ENCODE results near the gene COL17A1.
A peak's percentile ranks its signal among the peaks of the same experiment; 100 is the strongest.

Gene COL17A1

GRCh38 chr10:104104926-104105325 lies 19.2 kb upstream of the COL17A1 start:
- no peak overlapping the region for H3K27ac Mint-ChIP-seq

DNA sequence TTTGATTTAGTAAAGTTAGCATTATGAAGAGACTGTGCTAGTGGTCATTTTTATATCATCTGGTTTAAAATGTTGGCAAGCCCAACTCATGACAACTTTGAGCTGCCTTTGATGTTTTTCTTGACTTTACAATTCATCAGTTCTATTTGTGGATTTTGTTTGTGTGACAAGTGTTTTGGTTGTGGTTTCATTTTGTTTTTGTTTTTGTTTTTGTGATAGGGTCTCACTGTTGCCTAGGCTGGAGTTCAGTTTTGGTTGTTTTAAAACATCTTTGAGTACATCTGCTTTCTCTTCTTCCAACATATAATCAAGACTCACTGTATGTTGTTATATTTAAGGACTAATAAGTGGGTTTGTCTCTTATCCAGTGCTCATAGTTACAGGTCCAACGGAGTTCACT lies 18.7 kb upstream of the COL17A1 start:
- no peaks in the 10 kb centered on the region for H3K27me3 Mint-ChIP-seq
- ATAC-seq, result no peak

More at GRCh38 chr10:104104926-104105325, 19.2 kb upstream of the COL17A1 start:
- Mint-ChIP-seq H3K4me3 (no peak overlapping the region), H3K9me3 (no peaks in the 10 kb centered on the region), H3K27me3 (no peaks in the 10 kb centered on the region), H3K36me3 (ENCODE audit: low read depth) (no peaks in the 10 kb centered on the region), H3K4me1 (peaks cover 9% of the 10 kb centered on the region)
- no peak for DNase-seq
- ATAC-seq, result peak; percentile 84

DNA sequence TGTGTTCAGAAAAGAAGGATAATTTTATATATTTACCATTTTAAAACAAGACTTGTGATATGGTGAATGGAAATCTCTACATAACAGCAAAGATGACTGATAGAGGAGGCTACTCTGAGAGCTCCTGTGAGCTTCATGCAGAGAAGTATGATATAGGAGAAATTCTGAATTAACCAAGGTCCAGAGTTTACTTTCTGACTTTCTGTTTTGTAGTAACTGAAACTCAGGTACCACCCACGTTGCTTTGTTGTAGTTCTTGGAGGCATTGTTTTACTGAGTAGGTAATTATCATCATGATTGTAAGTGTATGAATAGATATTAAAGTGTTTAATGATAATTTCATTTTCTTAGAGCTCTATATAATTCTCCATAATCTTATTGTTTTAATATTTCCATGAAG lies 18.3 kb upstream of the COL17A1 start:
- H3K4me1 Mint-ChIP-seq, result peaks cover 7% of the 10 kb centered on the region
- no peaks in the 10 kb centered on the region for H3K36me3 Mint-ChIP-seq (ENCODE audit: low read depth)
- H3K9me3 Mint-ChIP-seq, result no peaks in the 10 kb centered on the region
- no peaks in the 10 kb centered on the region for H3K27me3 Mint-ChIP-seq
- no peak overlapping the region for H3K4me3 Mint-ChIP-seq
- no peak overlapping the region for H3K27ac Mint-ChIP-seq
- DNase-seq (no peak), ATAC-seq (no peak)

More for the DNA sequence above, 18.7 kb upstream of the COL17A1 start:
- Mint-ChIP-seq H3K4me1 (peaks cover 4% of the 10 kb centered on the region), H3K9me3 (no peaks in the 10 kb centered on the region), H3K36me3 (ENCODE audit: low read depth) (no peaks in the 10 kb centered on the region), H3K4me3 (no peak overlapping the region), H3K27ac (no peak overlapping the region)
- no peak for DNase-seq

DNA sequence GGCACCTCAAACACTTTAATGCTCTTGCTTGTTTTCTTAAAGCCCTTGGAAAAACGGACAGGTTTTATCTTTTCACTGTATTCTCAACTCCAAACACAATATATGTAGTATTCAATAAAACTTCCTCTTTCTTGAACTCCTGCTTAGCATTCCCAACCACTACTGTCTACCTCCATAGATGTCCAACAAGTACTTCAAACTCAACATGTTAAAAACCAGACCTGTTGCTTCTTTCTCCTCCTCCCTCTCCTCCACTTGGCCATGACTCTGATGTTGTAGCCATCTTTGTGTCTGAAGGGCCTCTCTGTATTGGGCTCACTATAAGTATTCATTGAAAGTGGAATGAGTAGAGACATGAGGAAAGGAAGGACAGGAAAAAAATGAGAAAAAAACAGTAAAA lies 16.2 kb upstream of the COL17A1 start:
- DNase-seq, result no peak
- H3K36me3 Mint-ChIP-seq (ENCODE audit: low read depth), result no peaks in the 10 kb centered on the region
- peaks cover 7% of the 10 kb centered on the region for H3K4me1 Mint-ChIP-seq
- no peaks in the 10 kb centered on the region for H3K27me3 Mint-ChIP-seq
- H3K9me3 Mint-ChIP-seq, result peaks cover 5% of the 10 kb centered on the region
- no peak for ATAC-seq
- H3K4me3 Mint-ChIP-seq, result no peak overlapping the region
- H3K27ac Mint-ChIP-seq, result no peak overlapping the region

DNA sequence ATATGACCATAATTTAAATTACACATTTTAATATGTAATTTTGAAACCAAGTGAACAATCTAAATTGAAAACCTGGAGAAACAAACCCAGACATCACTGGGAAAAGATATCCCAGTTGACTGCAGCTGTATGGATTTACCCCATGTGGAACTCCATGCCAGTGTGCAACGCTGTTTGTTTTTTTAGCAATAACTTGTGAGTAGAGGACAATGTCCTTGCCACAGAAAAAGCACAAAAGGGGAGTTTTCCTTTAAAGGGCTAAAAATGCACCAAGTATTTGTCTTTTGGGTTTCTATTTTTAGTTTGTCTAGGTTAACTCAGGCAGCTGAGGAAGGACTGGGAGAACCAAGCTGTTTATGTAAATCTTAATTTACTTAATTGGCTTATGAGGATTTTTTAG lies 15.1 kb upstream of the COL17A1 start:
- DNase-seq (no peak), ATAC-seq (no peak)
- Mint-ChIP-seq H3K36me3 (ENCODE audit: low read depth) (peaks cover 2% of the 10 kb centered on the region), H3K4me1 (peaks cover 7% of the 10 kb centered on the region), H3K9me3 (peaks cover 12% of the 10 kb centered on the region), H3K27me3 (peaks cover 4% of the 10 kb centered on the region), H3K4me3 (no peak overlapping the region), H3K27ac (no peak overlapping the region)

- no peak for DNase-seq
- no peak overlapping the region for H3K4me3 Mint-ChIP-seq
- H3K27me3 Mint-ChIP-seq, result peaks cover 4% of the 10 kb centered on the region
- H3K36me3 Mint-ChIP-seq (ENCODE audit: low read depth), result peaks cover 2% of the 10 kb centered on the region
- peaks cover 8% of the 10 kb centered on the region for H3K4me1 Mint-ChIP-seq
- peaks cover 12% of the 10 kb centered on the region for H3K9me3 Mint-ChIP-seq
- ATAC-seq, result no peak
- no peak overlapping the region for H3K27ac Mint-ChIP-seq
These were observed 14.3 kb upstream of the COL17A1 start for GRCh38 chr10:104099941-104100340.

DNA sequence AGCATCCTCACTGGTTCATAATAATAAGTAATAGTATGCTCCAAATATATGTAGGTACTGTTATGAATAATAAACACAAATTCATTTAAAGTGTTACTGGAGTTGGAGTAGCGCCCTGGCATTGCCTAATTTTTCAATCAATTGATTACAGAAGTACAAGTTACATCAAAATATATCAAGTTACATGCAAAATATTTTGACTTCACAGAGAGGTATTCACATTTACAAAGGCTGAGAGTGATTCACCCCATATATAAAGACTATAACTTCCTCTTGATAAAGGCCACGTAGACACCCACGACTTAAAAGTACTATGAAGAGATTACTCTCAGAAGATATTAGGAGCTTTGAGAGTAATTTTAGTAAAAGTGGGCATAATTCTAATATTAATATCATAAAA lies 13.6 kb upstream of the COL17A1 start:
- H3K36me3 Mint-ChIP-seq (ENCODE audit: low read depth), result peaks cover 2% of the 10 kb centered on the region
- peaks cover 4% of the 10 kb centered on the region for H3K27me3 Mint-ChIP-seq
- H3K4me3 Mint-ChIP-seq, result no peak overlapping the region
- DNase-seq (no peak), ATAC-seq (no peak)
- H3K27ac Mint-ChIP-seq, result no peak overlapping the region
- H3K4me1 Mint-ChIP-seq, result peaks cover 9% of the 10 kb centered on the region
- peaks cover 16% of the 10 kb centered on the region for H3K9me3 Mint-ChIP-seq

GRCh38 chr10:104098358-104098925 lies 12.8 kb upstream of the COL17A1 start:
- Mint-ChIP-seq H3K4me3 (no peak overlapping the region), H3K27me3 (peaks cover 4% of the 10 kb centered on the region), H3K9me3 (peaks cover 16% of the 10 kb centered on the region), H3K27ac (no peak overlapping the region), H3K4me1 (peaks cover 17% of the 10 kb centered on the region), H3K36me3 (ENCODE audit: low read depth) (peaks cover 4% of the 10 kb centered on the region)
- DNase-seq, result no peak
- no peak for ATAC-seq

- no peak for ATAC-seq
- Mint-ChIP-seq H3K4me1 (peaks cover 21% of the 10 kb centered on the region), H3K27ac (no peak overlapping the region), H3K9me3 (peaks cover 21% of the 10 kb centered on the region), H3K36me3 (ENCODE audit: low read depth) (peaks cover 4% of the 10 kb centered on the region), H3K27me3 (peaks cover 4% of the 10 kb centered on the region), H3K4me3 (no peak overlapping the region)
- DNase-seq, result no peak
These were observed 11.0 kb upstream of the COL17A1 start for GRCh38 chr10:104096692-104097091.

DNA sequence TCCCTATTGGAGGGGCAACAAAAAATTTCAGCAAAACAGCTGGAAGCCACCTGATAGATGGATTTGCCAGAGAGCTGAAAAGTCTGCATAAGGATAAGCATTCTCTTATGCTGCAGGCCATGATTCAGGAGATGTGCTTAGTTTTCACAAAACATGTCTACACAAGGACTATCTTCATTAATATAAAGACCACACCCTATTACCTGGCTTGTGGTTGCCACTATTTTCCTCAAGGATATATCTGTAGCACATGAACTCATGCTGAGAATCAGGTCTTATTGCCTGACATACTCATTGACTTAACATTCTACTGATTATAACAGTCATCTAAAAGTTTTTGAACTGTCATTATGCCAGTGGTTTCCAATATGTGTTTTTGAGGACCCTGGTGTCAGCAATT lies 7.1 kb upstream of the COL17A1 start:
- H3K36me3 Mint-ChIP-seq (ENCODE audit: low read depth), result peaks cover 4% of the 10 kb centered on the region
- ATAC-seq (no peak), DNase-seq (no peak)
- H3K4me3 Mint-ChIP-seq, result no peak overlapping the region
- H3K9me3 Mint-ChIP-seq, result peaks cover 21% of the 10 kb centered on the region
- peaks cover 4% of the 10 kb centered on the region for H3K27me3 Mint-ChIP-seq
- H3K4me1 Mint-ChIP-seq, result peaks cover 20% of the 10 kb centered on the region
- H3K27ac Mint-ChIP-seq, result no peak overlapping the region

GRCh38 chr10:104090611-104091010 lies 4.9 kb upstream of the COL17A1 start:
- H3K27ac Mint-ChIP-seq, result no peak overlapping the region
- DNase-seq, result no peak
- ATAC-seq, result no peak
- peaks cover 2% of the 10 kb centered on the region for H3K36me3 Mint-ChIP-seq (ENCODE audit: low read depth)
- H3K9me3 Mint-ChIP-seq, result peaks cover 8% of the 10 kb centered on the region
- no peaks in the 10 kb centered on the region for H3K27me3 Mint-ChIP-seq
- peaks cover 20% of the 10 kb centered on the region for H3K4me1 Mint-ChIP-seq
- no peak overlapping the region for H3K4me3 Mint-ChIP-seq

DNA sequence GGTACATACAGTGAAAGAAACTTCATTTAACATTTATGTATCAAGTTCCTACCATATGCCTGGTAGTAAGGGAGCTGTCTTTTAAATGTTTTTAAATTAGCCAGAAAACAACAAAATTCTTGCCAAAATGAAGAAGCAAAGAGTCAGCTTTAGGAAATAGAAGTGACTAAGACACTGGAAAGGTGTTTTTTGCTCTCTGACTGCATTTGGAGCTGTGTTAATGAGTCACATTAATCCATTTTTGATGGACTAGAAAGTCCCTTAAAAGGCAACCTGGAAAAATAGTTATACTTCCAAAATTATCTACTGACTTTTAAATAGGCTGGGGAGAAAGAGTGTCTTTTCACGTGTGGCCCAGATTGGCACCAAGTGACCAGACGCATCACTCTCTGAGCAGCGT lies 3.9 kb upstream of the COL17A1 start:
- H3K4me3 Mint-ChIP-seq, result no peak overlapping the region
- no peaks in the 10 kb centered on the region for H3K27me3 Mint-ChIP-seq
- peaks cover 5% of the 10 kb centered on the region for H3K9me3 Mint-ChIP-seq
- ATAC-seq (no peak), DNase-seq (no peak)
- peaks cover 17% of the 10 kb centered on the region for H3K4me1 Mint-ChIP-seq
- no peak overlapping the region for H3K27ac Mint-ChIP-seq
- peaks cover 2% of the 10 kb centered on the region for H3K36me3 Mint-ChIP-seq (ENCODE audit: low read depth)

DNA sequence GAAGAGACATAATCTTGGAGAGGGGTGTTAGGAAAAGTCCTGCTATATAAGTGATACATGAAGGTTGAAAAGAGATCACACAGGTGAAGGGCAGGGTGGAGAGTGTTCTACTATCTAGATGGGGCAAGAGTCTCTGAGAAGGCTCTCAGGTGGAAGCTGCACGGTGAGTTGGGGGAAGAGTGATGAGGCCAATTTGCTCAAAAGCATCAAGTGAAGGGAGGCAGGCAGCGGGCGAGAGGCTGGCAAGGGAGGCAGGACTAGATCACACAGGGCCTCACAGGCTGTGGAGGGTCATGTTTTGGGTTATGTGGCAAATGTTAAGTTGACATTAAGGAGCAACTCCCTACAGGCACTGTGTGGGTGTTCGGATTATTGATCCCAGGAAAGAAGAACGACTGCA lies 2.6 kb upstream of the COL17A1 start:
- H3K27ac Mint-ChIP-seq, result no peak overlapping the region
- peaks cover 4% of the 10 kb centered on the region for H3K9me3 Mint-ChIP-seq
- H3K36me3 Mint-ChIP-seq (ENCODE audit: low read depth), result no peaks in the 10 kb centered on the region
- no peaks in the 10 kb centered on the region for H3K27me3 Mint-ChIP-seq
- peaks cover 7% of the 10 kb centered on the region for H3K4me1 Mint-ChIP-seq
- H3K4me3 Mint-ChIP-seq, result no peak overlapping the region
- DNase-seq, result no peak
- ATAC-seq, result no peak

DNA sequence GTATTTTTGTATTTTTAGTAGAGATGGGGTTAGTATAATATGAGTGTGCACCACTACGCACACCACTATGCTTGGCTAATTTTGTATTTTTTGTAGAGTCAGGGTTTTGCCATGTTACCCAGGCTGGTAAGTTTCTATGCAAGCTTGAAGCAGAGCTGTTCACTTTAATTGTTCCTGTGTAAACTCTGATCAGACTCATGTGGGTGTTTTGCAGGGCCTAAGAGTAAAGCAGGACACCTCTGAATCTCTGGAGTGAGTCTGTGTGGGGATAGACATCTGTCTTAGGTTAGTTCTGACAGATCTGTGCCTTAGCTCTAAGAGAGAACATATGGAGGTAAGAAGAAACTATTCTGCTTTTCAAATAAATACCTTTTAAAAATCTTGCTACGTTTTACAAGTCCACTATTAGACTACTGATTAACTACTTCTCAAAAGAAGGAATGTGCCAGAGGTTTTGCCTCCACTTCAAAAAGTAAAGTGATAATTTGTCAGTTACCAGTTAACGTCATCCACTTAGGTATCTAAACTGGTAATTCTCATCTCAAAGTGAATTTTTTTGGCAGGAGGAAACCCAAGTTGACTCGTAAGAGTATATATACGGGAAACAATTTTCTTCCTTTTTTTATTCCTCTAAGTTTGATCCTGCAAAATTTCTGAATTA lies 1.1 kb downstream of the COL17A1 start:
- no peak overlapping the region for H3K4me3 Mint-ChIP-seq
- no peak for DNase-seq
- no peaks in the 10 kb centered on the region for H3K27me3 Mint-ChIP-seq
- ATAC-seq, result no peak
- H3K27ac Mint-ChIP-seq, result no peak overlapping the region
- H3K9me3 Mint-ChIP-seq, result no peaks in the 10 kb centered on the region
- no peaks in the 10 kb centered on the region for H3K36me3 Mint-ChIP-seq (ENCODE audit: low read depth)
- H3K4me1 Mint-ChIP-seq, result no peaks in the 10 kb centered on the region

DNA sequence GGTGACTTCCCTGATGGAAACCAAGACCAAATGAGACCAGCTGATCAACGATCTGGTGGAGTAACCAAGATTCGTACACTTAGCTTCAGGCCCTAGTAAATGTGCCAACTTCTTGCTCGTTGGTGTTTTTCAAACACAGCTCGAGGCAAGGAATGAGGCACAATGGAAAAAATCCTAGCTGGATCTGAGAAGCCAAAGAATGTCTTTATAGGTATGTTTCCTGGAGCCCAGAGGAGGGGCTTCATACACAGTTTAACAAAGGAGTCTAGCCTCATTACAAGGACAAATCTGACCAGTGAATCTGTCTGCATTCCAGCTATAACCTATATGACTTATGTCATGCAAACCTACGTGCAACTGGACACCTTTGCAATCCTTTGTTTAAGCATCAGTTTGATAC lies 3.7 kb downstream of the COL17A1 start:
- DNase-seq (no peak), ATAC-seq (no peak)
- Mint-ChIP-seq H3K27ac (no peak overlapping the region), H3K27me3 (no peaks in the 10 kb centered on the region), H3K36me3 (ENCODE audit: low read depth) (no peaks in the 10 kb centered on the region), H3K4me3 (no peak overlapping the region), H3K9me3 (no peaks in the 10 kb centered on the region), H3K4me1 (no peaks in the 10 kb centered on the region)

- DNase-seq (no peak), ATAC-seq (peak; percentile 59)
- Mint-ChIP-seq H3K27ac (no peak overlapping the region), H3K27me3 (no peaks in the 10 kb centered on the region), H3K36me3 (ENCODE audit: low read depth) (no peaks in the 10 kb centered on the region), H3K4me3 (no peak overlapping the region), H3K4me1 (no peaks in the 10 kb centered on the region), H3K9me3 (no peaks in the 10 kb centered on the region)
These were observed 4.9 kb downstream of the COL17A1 start for GRCh38 chr10:104080762-104081161.

Data from activated naive CD8-positive, alpha-beta T cell treated with anti-CD3 and anti-CD28 coated beads, Interleukin-2, amount 50 U/mL, for 24 hours (primary cell).